ENCODE data around the gene USP15.

DNA sequence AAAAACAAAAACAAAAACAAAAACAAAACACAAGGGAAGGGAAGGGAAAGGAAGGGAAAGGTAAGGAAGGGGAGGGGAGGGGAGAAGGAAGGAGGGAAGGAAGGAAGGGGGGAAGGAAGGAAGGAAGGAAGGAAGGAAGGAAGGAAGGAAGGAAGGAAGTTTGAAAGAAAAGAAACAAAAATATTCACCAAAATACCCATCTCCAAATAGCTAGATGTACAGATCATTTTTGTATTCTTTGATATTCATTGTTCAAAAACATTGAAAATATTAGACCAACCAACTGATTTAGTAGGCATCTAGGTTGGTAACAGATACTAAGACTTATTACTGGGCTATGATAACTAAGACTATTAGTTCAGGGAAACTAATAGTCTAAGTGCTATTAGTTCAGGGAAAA lies 39.1 kb upstream of the USP15 start:
- TF ChIP-seq, protein P1, sequence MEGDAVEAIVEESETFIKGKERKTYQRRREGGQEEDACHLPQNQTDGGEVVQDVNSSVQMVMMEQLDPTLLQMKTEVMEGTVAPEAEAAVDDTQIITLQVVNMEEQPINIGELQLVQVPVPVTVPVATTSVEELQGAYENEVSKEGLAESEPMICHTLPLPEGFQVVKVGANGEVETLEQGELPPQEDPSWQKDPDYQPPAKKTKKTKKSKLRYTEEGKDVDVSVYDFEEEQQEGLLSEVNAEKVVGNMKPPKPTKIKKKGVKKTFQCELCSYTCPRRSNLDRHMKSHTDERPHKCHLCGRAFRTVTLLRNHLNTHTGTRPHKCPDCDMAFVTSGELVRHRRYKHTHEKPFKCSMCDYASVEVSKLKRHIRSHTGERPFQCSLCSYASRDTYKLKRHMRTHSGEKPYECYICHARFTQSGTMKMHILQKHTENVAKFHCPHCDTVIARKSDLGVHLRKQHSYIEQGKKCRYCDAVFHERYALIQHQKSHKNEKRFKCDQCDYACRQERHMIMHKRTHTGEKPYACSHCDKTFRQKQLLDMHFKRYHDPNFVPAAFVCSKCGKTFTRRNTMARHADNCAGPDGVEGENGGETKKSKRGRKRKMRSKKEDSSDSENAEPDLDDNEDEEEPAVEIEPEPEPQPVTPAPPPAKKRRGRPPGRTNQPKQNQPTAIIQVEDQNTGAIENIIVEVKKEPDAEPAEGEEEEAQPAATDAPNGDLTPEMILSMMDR (IDR thresholded peaks at IDR 0.05): no peak
- TF ChIP-seq POLR2A (IDR thresholded peaks at IDR 0.05): no peak

Data from Peyer's patch (tissue), 4 donors.